Upper lobe of right lung (tissue), 1 donor: ENCODE measurements around the gene SGMS1. TPM values are rescaled to one million over a fixed set of nuclear protein-coding genes. Genes with fewer than 3 reads are reported as not detected.
A peak's percentile ranks its signal among the peaks of the same experiment; 100 is the strongest.

Experiments
- ATAC-seq: fragments of 200-7000 bp; cut with Tn5 transposase; one replicate; pipeline ENCODE4 v1.9.1; 2020; ENCODE audit warnings: mild to moderate bottlenecking, moderate library complexity
- DNase-seq: peaks from one replicate; pipeline ENCODE4 v3.0.0-alpha.2; 2020
- H3K27ac ChIP-seq: fragments of 200-600 bp; one replicate; pipeline ENCODE4 v1.8.0; 2022
- H3K27me3 ChIP-seq: fragments of 200-600 bp; one replicate; pipeline ENCODE4 v1.8.0; 2022; ENCODE audit warnings: mild to moderate bottlenecking
- H3K36me3 ChIP-seq: fragments of 200-600 bp; one replicate; pipeline ENCODE4 v1.8.0; 2022
- H3K4me1 ChIP-seq: fragments of 200-600 bp; one replicate; pipeline ENCODE4 v1.8.0; 2022
- H3K4me3 ChIP-seq: fragments of 200-600 bp; one replicate; pipeline ENCODE4 v1.8.0; 2022; ENCODE audit warnings: mild to moderate bottlenecking
- H3K9me3 ChIP-seq: fragments of 200-600 bp; one replicate; pipeline ENCODE4 v1.8.0; 2022
- intact Hi-C: fragments of 100-400 bp; cut with DNase I; formaldehyde crosslinking; loops from one replicate; pipeline ENCODE4 v1.11.0; 2022
- total RNA-seq: library from RNA; stranded (reverse); fragmentation: NEBNext Ultra II Directional; extraction: Animal tissue kit (Norgen Biotek cat#: 25700); gene quantifications from one replicate; pipeline ENCODE4 v1.2.1, GENCODE V29; 2021
- TF ChIP-seq, protein P1 (sequence below): fragments of 200-600 bp; IDR thresholded peaks from one replicate; pipeline ENCODE4 v1.8.0; 2022; ENCODE audit warnings: antibody characterized with exemption
- donor health status: DM: no; HTN: yes; CAD: no; lungs with severe emphysema.

Gene SGMS1
- total RNA-seq, 1 donor from 2014 or later, result 73.1 TPM

DNA sequence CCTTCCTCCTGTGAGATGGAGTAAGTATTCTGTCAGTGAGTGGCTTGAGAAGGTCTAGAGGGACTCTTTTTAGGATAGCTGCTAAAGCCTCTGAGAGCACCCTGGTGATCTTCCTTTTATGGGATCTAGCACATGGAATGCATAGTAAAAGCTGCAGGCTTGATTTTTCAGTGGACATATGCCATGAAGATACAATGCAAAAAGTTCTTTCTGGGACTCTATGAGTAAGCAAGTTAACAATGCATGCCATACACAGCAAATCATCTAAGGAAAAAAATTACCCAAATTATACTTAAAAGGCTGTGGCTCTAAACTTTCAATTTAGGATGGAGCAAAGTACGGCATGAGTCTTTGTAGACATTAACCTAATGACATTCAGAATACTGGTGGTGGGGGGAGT is 154.5 kb downstream of the SGMS1 start:
- no peak for DNase-seq
- intact Hi-C loops, result no loop called here
- Histone ChIP-seq H3K4me3 (no peak overlapping the region), H3K36me3 (no peaks in the 10 kb centered on the region), H3K27ac (no peak overlapping the region), H3K9me3 (no peaks in the 10 kb centered on the region), H3K4me1 (peaks cover 19% of the 10 kb centered on the region), H3K27me3 (no peaks in the 10 kb centered on the region)
- TF ChIP-seq, protein P1, sequence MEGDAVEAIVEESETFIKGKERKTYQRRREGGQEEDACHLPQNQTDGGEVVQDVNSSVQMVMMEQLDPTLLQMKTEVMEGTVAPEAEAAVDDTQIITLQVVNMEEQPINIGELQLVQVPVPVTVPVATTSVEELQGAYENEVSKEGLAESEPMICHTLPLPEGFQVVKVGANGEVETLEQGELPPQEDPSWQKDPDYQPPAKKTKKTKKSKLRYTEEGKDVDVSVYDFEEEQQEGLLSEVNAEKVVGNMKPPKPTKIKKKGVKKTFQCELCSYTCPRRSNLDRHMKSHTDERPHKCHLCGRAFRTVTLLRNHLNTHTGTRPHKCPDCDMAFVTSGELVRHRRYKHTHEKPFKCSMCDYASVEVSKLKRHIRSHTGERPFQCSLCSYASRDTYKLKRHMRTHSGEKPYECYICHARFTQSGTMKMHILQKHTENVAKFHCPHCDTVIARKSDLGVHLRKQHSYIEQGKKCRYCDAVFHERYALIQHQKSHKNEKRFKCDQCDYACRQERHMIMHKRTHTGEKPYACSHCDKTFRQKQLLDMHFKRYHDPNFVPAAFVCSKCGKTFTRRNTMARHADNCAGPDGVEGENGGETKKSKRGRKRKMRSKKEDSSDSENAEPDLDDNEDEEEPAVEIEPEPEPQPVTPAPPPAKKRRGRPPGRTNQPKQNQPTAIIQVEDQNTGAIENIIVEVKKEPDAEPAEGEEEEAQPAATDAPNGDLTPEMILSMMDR, result no peak
- ATAC-seq, result no peak

DNA sequence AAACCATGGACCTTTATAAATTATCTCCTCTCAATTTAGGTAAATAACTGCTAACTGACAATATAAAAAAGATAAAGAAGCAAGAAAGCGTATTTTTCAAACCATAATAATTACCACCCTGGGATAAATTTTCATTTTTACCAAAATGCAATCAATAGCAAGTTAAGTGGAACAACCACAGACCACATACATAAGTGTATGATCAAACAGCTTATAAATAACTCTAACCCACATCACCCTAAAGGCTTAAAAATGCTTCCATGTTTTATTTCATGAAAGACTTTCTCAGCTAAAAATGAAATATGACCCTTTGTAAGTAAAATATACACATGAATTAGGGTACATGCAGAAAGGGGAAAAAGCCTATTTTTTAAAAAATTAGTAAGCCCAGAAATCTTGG is 156.5 kb downstream of the SGMS1 start:
- H3K4me1 ChIP-seq, result peaks cover 19% of the 10 kb centered on the region
- H3K4me3 ChIP-seq, result no peak overlapping the region
- ATAC-seq (no peak), DNase-seq (no peak)
- no peaks in the 10 kb centered on the region for H3K9me3 ChIP-seq
- intact Hi-C loops, result no loop called here
- no peak overlapping the region for H3K27ac ChIP-seq
- TF ChIP-seq, protein P1, result no peak
- no peaks in the 10 kb centered on the region for H3K36me3 ChIP-seq
- H3K27me3 ChIP-seq, result no peaks in the 10 kb centered on the region

DNA sequence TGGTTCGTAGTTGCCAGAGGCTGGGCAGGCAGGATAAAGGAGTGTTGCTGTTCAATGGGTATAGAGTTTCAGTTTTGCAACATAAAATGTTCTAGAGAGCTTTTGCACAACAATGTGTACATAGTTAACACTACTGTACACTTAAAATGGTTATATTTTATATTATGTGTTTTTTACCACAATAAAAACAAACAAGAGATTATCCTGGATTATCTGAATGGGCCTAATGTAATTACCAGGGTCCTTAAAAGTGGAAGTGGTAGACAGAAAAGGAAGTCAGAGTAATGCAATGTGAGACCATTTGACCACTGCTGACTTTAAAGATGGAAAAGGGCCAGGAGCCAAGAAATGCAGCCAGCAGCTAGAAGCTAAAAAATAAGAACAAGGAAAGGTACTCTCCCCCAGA is 159.7 kb downstream of the SGMS1 start:
- H3K27me3 ChIP-seq, result no peaks in the 10 kb centered on the region
- peak; percentile 76 for ATAC-seq
- H3K27ac ChIP-seq, result no peak overlapping the region
- DNase-seq, result no peak
- no peak overlapping the region for H3K4me3 ChIP-seq
- peaks cover 11% of the 10 kb centered on the region for H3K36me3 ChIP-seq
- no peaks in the 10 kb centered on the region for H3K9me3 ChIP-seq
- H3K4me1 ChIP-seq, result no peaks in the 10 kb centered on the region
- TF ChIP-seq, protein P1, result no peak
- intact Hi-C loops, result no loop called here

DNA sequence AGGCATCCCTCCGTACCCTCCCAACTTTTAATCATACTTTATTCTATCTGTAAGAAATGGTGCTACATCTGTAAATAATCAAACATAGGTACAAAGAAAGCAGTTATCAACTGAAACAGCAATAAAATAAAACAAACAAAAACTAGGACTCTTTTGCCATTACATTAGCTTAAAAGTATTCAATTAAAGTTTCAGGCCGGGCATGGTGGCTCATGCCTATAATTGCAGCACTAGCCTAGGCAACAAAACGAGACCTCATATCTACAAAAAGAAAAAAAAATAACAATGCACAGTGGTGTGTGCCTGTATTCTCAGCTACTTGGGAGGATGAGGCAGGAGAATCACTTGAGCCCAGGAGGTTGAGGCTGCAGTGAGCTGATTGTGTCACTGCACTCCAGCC is 161.9 kb downstream of the SGMS1 start:
- H3K36me3 ChIP-seq, result peaks cover 11% of the 10 kb centered on the region
- ATAC-seq (no peak), DNase-seq (no peak)
- intact Hi-C loops, result no loop called here
- H3K27ac ChIP-seq, result no peak overlapping the region
- H3K9me3 ChIP-seq, result no peaks in the 10 kb centered on the region
- no peaks in the 10 kb centered on the region for H3K27me3 ChIP-seq
- no peak overlapping the region for H3K4me3 ChIP-seq
- TF ChIP-seq, protein P1, result no peak
- H3K4me1 ChIP-seq, result no peaks in the 10 kb centered on the region

DNA sequence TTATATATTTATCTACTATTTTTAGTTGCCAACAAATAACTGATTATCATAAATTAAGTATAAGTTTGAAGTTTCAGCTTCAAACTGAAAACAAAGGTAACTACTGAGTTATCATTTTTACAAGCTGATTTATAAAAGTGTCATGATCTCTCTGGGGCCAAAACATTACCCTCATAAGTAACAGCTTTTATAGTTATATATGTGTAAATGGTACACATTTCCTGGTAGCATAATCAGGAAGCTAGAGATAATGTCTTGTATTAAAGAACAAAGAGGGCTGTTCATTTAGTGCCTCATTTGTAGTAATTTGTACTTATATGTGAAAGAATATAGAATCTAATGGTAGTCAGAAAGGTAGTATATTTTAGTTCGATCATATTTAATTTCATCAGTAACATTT is 162.6 kb downstream of the SGMS1 start:
- Histone ChIP-seq H3K27ac (no peak overlapping the region), H3K27me3 (no peaks in the 10 kb centered on the region), H3K9me3 (no peaks in the 10 kb centered on the region), H3K36me3 (peaks cover 11% of the 10 kb centered on the region), H3K4me3 (no peak overlapping the region), H3K4me1 (no peaks in the 10 kb centered on the region)
- DNase-seq (no peak), ATAC-seq (no peak)
- TF ChIP-seq, protein P1, result no peak
- intact Hi-C loops, result no loop called here

DNA sequence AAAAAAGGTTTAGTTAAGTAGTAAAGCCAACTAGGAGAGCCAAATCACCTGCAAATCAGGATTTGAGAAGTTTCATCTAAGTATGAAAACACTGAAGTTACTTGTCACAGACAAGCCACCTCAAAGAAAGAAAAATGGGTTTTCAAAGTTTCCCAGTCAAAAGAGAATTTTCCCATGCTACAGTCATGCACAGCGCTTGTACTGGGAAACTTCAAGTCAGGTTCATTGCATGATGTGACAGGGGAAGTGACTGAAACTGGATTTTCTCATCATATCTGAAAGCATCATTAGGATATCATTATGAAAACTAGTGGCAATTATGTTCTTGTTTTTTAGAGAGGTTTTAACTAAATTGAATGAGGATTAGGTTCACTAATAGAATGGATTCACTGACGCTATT is 167.0 kb downstream of the SGMS1 start:
- Histone ChIP-seq H3K36me3 (peaks cover 11% of the 10 kb centered on the region), H3K27ac (no peak overlapping the region), H3K27me3 (no peaks in the 10 kb centered on the region), H3K9me3 (no peaks in the 10 kb centered on the region), H3K4me1 (no peaks in the 10 kb centered on the region), H3K4me3 (no peak overlapping the region)
- TF ChIP-seq, protein P1, result no peak
- no peak for ATAC-seq
- intact Hi-C loops, result no loop called here
- no peak for DNase-seq
